Prostate gland (tissue), 2 donors: ENCODE measurements around the gene EID2.

ENCODE experiments used
- CTCF ChIP-seq, 4 experiments: fragments of 200-600 bp in 2 of 4; fragments of 450-650 bp in 2 of 4; sonication (generic) in 2 of 4; IDR thresholded peaks; 1 replicate in 3 of 4; 2 replicates in 1 of 4; pipeline ENCODE4 v1.5.1; 2016 to 2019; ENCODE audit warnings: antibody characterized with exemption in 4 of 4, mild to moderate bottlenecking in 2 of 4, moderate library complexity in 2 of 4
- POLR2A ChIP-seq: fragments of 450-650 bp; IDR thresholded peaks from one replicate; pipeline ENCODE4 v1.6.1; 2016; ENCODE audit warnings: antibody characterized with exemption, mild to moderate bottlenecking
- POLR2AphosphoS5 ChIP-seq: sonication (generic); formaldehyde crosslinking; IDR thresholded peaks from one replicate; pipeline ENCODE4 v1.6.1; 2017; ENCODE audit warnings: antibody characterized with exemption

GRCh38 chr19:39544911-39545310 is 5.0 kb upstream of the EID2 start:
- no peak for TF ChIP-seq CTCF (IDR thresholded peaks at IDR 0.05)
- no peak for TF ChIP-seq POLR2A
- no peak for TF ChIP-seq POLR2AphosphoS5
